HG02759 (cell line): ENCODE measurements around the gene IPO9.
"Not testable (repeated sequence)": the region's sequence is repeated elsewhere in the genome, so short reads cannot be mapped to it uniquely, and the experiment has no call there.

Source experiments
- ATAC-seq: cut with Tn5 transposase; IDR thresholded peaks from one replicate; pipeline ENCODE4 v1.9.1; 2021; ENCODE audit warnings: mild to moderate bottlenecking, moderate library complexity; ENCODE audit not compliant: unreplicated experiment

IPO9 gene

DNA sequence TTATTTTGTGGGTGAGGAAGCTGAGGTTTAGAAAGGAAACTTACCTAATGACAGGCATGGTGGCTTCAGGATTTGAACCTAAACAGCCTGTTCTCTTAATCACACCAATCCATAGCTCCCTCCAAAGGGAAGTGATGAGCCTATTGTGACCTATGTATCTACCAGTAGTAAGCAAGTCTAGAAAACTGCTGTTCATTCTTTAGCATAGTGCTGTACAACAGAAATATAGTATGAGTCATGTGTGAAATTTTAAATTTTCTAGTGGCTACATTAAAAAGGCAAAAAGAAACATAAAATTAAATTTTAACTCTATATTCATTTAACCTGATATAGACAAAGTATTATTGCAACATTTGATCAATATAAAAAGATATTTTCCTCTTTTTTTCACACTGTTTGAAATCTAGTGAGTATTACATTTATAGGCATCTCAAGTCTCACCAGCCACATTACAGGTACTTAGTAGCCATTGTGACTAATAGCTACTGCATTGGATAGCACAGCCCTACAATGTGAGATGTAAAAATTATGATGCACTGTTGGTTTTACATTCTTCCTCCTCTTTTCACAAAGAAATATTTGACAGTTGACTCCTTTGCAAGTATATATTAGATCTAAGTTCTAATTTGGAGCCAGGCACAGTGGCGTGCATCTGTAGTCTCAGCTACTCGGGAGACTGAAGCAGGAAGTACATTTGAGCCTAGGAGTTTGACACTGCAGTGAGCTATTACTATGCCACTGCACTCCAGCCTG, 16.6 kb downstream of the IPO9 start:
- no peak for ATAC-seq

DNA sequence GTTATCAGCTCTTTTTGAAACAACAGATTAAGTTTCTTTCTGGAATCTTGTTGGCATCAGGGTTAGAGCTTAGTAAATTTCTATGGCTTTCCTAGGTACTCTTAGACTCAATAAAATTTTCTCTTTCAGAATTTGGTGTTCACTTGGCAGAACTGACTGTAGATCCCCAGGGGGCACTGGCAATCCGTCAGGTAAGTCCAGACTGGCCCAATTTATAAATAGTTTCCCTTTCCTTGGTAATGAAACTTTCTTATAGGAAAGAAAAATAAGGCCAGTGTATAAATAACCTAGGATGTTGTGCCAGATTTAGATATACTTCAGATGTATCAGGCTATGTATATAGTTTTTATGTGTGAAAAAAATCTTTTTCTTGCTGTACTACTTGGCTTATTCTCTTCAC, 18.2 kb downstream of the IPO9 start:
- no peak for ATAC-seq

DNA sequence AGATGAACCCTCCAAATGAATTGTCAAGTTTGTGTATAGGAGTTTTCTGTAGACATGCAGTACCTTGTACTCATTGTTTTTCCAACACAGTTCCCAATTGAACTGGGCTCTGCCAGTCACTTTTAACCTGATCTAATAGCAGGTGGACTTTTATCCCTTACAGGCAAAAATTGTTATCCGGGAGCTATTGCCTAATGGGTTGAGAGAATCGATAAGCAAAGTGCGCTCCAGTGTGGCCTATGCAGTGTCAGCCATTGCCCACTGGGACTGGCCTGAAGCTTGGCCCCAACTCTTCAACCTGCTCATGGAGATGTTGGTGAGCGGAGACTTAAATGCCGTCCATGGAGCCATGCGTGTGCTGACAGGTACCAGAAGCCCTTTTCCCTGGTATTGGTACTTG, 19.3 kb downstream of the IPO9 start:
- ATAC-seq = no peak

DNA sequence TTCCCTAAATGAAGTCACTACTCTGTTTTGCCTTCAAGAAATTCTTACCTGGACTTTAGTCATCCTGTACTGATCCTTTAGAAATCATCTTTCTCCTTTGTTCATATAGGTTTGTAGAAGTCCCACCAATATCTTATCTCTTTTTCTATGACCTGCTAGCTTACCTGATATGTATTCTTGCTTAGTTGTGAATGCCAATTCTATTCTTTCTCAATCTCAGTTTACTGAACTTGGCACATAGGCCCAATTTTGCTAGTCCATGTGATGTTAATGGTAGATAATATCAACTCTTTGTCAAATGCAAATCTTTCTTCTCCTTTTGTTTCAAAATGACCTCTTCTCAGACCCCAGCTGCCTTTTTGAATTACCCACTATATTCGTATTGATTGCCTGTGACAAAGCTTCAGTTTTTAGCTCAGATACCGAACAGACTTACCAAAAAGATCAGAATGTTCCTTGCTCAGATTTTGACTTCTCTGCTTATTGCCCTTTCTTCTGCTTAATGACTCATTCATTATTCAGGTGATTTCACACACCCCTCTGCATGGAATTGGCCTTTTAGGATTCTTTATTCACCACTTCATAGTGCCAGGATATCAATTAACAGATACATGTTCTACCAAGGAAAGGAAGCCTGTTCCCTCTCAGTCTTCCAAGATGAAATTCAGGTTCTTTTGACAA, 20.6 kb downstream of the IPO9 start:
- ATAC-seq = no peak

DNA sequence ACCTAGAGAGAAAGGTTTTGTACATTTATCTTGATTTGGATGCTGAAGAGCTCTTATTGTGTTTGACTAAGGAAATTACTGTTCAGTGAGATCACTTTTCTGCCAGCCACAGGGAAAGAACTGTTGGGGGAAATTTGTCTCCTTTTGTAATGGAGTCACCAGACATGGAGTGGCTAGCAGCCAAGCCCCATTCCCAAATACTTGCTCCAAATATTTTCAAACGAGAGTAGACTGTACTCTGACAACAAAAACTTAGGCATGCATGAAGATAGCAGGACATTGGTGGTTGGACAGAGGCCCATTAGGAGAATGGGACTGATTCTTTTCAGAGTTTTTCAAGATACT, 21.1 kb downstream of the IPO9 start:
- ATAC-seq = no peak

DNA sequence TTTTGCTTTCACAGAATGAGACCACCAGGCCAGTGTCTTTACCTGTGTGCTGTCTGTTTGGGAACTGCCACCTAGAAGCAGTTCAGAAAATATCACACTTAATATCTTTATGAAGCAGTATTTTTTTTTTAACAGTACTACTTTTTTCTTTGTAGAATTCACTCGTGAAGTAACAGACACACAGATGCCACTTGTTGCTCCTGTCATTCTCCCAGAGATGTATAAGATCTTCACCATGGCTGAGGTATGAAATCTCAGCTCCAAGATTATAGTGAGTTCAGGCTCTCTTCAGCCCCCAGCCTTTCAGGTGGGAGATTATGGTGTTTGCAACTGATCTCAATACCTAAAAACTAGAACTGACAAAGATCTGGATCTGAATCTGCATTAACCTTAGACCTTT, 23.0 kb downstream of the IPO9 start:
- ATAC-seq = no peak

DNA sequence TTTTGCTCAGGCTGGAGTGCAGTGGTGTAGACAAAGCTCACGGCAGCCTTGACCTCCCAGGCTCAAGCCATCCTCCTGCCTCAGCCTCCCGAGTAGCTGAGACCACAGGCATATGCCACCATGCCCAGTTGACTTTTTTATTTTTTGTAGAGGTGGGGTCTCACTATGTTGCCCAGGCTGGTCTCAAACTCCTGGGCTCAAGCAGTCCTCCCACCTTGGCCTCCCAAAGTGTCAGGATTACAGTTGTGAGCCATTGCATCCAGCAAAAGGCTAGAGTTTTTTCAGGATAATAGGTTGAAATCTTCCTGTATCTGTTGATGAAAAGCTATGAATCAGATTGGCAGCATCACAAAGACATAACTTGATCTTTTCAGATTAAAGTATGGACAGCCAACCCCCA, 27.8 kb downstream of the IPO9 start:
- not testable (repeated sequence) for ATAC-seq

DNA sequence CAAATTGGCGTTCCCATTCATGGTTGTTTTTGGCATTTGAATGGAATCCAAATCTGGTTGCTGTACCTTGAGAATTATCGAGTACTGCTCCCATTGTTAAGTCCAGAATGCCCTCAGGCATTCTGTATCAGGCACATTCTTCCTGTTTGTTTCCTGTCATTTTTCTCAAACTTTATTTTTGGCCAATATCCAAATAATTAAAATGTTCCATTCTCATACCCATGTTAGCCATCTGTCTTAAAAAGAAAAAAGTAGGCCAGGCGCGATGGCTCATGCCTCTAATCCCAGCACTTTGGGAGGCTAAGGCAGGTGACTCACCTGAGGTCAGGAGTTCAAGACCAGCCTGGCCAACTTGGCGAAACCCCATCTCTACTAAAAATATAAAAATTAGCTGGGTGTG, 30.5 kb downstream of the IPO9 start:
- no peak for ATAC-seq

DNA sequence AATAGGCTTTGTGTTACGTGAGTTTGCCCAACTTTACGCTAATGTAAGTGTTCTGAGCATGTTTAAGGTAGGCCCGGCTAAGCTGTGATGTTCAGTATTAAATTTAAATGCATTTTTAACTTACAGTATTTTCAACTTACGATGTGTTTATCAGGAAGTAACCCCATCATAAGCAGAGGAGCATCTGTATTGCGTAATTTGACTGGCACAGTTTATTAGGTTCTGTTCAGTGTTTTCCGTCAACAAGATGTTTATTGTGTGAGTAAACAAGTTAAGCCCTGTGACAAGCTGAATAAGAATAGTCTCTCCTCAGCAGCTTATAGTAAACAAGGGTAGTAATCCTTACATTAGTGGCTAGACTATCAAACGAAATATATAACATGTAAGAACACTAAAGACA, 32.5 kb downstream of the IPO9 start:
- ATAC-seq = no peak

DNA sequence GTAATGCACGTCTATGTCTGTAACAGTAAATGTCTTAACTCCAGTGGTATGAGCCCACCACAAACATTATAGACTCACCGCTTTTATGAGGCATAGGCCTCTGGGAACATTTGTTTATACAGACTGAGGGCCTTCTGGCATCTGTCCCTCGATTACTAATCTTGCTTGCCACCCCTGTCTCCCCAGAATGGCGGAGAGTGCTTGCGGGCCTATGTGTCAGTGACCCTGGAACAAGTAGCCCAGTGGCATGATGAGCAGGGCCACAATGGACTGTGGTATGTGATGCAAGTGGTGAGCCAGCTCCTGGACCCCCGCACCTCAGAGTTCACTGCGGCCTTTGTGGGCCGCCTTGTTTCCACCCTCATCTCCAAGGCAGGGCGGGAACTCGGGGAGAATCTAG, 41.4 kb downstream of the IPO9 start:
- no peak for ATAC-seq

DNA sequence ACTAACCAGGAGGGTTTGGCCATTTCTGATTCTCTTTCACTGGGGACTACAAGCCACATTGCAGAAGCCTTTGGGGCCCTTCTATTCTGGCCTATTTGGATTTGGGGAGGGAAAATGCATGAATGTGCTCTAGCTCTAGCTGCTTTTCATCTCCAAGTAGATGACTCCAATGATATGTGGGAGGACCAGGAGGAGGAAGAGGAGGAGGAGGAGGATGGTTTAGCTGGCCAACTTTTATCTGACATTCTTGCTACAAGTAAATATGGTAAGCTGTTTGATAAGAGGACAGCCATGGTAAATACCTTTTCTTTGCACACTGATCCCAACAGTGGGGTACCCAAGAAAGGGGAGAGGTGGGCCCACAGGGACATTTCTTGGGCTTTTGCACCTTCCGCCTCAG, 45.7 kb downstream of the IPO9 start:
- ATAC-seq = no peak

DNA sequence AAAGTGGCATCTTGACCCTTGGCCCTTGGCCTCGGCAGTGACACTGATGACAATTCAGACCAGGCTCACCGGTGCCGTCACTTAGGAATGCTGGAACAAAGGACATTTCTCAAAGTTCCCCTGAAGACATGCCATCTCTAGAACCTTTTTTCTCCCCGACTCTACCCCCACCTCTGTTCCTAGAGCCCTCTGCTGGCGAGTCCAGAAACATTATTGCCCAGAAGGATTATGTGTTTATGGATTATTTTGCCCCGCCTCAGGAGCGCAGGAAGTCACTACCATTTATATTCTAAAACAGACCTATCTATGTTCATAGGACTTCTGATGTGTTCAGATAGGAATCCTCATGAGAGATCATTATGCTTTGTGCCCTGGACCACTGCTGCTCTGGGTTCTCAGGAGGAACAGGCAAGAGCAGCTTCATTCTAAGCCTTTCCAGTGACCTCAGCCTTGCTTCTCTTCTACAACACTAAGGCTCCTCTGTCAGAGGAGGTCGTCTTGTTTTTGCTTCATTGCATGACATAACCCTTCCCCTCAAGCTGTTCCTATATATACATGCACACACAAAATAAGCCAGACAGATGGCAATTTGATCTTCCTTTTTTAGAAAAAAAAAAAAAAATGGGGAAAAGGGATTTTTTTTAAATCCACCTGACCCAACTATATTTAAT, 47.3 kb downstream of the IPO9 start:
- no peak for ATAC-seq

DNA sequence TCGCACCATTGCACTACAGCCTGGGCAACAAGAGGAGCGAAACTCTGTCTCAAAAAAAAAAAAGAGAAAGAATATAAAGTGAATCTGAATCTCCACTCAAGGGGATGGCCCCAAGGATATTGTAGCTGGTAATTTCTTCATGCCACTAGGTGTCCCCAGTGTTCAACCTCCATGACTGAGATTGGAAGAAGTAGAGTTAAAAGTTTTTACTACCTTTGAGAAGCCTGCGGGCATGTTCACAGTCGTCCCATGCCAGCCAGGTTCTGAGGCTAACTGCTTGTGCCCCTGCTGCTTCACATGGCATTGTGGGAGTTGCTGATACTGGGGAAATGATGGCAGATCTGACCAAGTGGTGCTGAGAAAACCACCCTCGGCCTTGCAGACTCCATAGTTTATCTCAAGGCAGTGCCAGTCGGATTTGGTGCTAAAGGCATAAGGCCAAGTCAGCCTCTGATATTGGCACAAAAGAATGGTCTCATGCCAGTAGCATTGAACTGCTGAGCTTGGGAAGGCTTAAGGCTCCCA, 49.0 kb downstream of the IPO9 start:
- ATAC-seq = no peak

DNA sequence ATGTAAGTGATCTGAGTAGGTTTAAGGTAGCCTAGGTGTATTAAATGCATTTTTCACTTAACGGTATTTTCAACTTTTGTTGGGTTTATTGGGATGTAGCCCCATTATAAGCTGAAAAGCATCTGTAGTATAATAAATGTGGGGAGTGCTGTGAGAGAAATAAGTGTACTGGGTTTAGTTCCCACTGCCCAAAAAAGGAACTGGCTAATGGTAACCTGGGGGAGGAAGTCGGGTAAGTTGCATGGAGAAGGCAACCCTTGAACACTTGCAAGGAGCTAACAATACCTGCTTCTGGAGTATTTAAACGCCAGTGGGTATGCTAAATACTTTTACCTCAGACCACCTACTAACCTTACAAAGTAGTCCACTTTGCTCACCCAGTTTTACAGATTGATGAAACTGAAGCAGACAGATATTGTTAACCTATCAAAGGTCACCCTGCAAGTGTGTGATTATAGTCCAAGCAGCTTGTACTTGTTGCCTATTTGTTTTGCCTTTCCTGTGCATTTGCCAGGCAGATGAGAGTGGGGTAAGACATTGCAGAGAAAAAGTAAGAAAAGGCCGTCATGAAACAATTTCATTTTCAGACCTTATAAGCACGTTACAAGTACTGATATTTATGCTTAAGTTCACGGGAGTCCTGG, 52.1 kb downstream of the IPO9 start:
- no peak for ATAC-seq

DNA sequence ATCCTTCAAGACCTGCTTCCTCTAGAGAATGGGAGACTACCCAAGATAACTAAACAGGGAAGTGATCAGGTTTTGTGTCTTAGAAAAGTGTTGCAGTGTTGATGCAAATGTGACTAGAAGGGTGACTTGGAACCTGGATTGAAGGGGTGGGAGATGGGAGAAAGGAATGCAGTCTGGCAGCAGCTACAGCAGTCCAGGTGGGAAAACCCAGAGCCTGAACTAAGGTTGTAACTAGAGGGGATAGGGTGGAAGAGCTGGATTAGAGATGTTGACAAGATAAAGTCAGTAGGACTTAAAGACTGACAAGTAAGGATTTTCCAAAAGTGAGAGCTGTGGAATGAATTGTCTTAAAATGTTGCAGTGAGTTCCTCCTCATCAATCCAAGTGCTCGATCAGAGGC, 52.7 kb downstream of the IPO9 start:
- no peak for ATAC-seq

DNA sequence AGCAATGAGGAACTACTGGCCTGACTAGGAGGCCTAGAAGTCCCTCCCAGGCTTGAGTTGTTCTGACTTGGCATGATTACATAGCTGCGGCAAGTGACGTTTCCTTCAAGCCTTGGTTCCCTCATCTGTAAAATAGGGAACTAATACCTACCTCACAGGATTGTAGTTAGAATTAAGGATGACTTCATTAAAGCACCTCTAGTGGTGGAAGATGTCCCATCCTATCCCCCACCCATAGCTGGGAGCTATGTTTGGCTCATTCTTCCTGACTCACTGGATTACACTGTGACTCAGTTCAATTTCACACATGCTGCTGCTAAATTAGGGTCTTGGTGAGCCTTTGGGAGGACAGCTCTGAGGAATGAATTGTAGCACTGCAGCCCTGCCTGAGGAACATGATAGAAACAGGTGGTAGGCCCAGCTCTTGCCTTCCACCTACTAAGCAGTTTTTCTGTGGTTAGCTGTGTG, 53.7 kb downstream of the IPO9 start:
- ATAC-seq = no peak

DNA sequence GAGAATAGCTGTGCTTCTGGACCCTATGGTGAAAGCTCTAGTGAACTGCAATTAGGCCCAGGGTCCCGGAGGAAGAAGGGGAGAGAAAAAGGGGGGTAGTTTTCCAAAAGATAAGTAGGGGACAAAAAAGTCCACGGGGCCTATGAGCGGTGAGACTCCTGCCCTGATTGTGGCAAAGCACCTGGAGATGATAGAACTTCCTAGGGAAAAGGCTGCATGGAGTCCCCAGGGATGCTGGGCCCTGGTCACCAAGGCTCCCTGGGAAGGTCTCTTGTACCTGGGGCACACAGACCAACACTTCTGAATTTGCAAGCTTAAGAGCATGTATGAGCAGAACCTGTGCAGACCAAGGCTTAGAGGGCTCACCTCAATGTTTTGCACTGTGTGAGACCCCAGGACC, 54.3 kb downstream of the IPO9 start:
- no peak for ATAC-seq

DNA sequence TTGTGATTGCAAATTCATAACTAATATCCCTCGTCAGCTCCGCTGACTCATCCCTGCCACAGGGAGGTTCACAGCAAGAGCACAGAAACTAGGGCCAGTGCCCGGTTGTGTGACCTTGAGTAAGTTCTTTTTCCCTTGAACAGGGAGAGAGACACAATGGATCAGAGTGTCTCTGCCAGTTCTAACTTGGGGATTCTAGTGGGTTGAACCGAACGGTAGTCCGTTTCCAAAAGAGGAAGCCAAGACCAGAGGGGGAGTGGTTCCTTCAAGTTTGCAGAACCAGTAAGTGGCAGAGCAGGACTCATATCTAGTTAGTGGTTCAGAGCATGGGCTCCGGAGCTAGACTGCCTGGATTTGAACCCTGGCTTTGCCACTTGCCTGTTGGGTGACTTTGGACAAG, 54.8 kb downstream of the IPO9 start:
- no peak for ATAC-seq

DNA sequence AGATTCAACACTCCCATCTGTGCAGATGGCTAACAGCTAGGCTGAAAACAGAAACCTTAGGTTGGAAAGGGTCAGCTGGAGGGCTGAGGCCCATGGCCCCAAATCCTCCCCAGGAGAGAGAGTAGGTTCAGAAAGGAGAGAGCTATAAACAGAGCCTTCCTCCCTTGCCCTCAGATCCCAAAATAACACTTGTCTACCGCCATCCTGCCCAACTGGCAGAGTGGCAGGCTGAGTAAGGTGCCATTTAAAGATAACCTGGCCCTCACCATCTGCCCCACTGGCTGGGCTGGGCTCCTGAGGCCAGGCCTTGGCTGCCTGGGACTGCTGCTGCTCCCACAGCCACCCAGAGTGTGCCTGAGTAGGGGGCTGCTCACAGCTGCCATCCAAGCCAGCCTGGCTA, 55.5 kb downstream of the IPO9 start:
- no peak for ATAC-seq

DNA sequence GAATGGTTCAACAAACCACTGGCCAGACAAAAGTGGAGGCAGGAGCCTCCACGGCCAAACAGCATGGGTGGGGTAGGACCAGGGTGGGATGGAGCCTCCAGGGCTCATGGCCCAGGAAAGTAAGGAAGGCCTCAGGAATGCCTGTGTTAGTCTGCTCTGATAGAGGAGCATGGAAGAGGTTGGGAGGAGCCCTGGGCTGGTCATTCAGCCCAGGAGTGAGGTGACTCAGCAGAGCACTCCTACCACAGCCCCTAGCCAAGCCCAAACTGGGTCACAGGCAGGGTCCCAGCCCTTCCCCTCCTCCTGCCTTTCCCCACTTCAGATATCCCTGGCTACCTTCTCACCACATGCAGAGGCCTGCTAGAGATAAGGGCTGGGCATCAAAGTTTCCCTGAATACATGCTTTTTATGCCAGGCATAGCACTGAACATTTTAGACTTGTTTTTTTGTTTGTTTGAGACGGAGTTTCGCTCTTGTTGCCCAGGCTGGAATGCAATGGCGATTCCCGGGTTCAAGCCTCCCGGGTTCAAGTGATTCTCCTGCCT, 56.6 kb downstream of the IPO9 start:
- ATAC-seq = no peak
